HG03025 (cell line): ENCODE results near the gene SRC.

ENCODE experiments used
- ATAC-seq: cut with Tn5 transposase; IDR thresholded peaks from one replicate; pipeline ENCODE4 v1.9.1; 2021; ENCODE audit warnings: mild to moderate bottlenecking, moderate library complexity; ENCODE audit not compliant: unreplicated experiment, low FRiP score

Gene SRC

GRCh38 chr20:37442547-37442946, 96.6 kb downstream of the SRC start:
- no peak for ATAC-seq

- ATAC-seq, result no peak
These were observed 97.0 kb downstream of the SRC start for GRCh38 chr20:37442986-37443385.

GRCh38 chr20:37443596-37443995, 97.7 kb downstream of the SRC start:
- no peak for ATAC-seq

GRCh38 chr20:37445041-37445440, 99.1 kb downstream of the SRC start:
- no peak for ATAC-seq

- ATAC-seq, result no peak
These were observed 100.5 kb downstream of the SRC start for GRCh38 chr20:37446286-37447032.

GRCh38 chr20:37447688-37448087, 101.7 kb downstream of the SRC start:
- no peak for ATAC-seq

GRCh38 chr20:37449276-37449675, 103.3 kb downstream of the SRC start:
- ATAC-seq, result no peak

GRCh38 chr20:37450344-37450743, 104.4 kb downstream of the SRC start:
- ATAC-seq, result no peak

GRCh38 chr20:37451616-37452015, 105.7 kb downstream of the SRC start:
- ATAC-seq, result no peak

- no peak for ATAC-seq
These were observed 106.3 kb downstream of the SRC start for GRCh38 chr20:37452236-37452635.

- no peak for ATAC-seq
These were observed 107.3 kb downstream of the SRC start for GRCh38 chr20:37453288-37453687.

GRCh38 chr20:37453836-37454235, 107.9 kb downstream of the SRC start:
- ATAC-seq, result no peak

GRCh38 chr20:37454636-37455385, 108.9 kb downstream of the SRC start:
- ATAC-seq, result no peak
